ELR (cell line): Measurements from ENCODE around the gene TMC1.
"Not testable (repeated sequence)": the region's sequence is repeated elsewhere in the genome, so short reads cannot be mapped to it uniquely, and the experiment has no call there.

Source experiments
- DNase-seq: peaks from one replicate; pipeline ENCODE4 v3.0.0-alpha.2; 2015; ENCODE audit warnings: low read depth

TMC1 gene

DNA sequence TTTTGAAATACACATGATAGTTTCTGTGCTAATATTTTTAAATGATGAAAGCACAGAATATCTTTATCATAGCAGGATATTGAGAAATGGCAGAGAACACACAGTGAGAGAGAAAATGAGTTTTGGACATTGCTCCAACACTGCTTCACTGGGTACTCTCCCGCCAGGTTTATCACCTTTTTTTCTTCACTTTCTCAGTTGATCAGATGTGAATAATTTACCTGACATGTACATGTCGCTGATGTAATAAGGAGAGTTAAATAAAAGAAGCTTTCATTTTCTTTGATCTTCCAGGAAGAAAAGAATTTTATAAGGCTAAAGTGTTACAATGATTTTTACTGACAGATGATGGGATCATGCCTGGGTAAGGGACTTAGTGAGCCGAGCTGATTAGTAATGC is 297.0 kb downstream of the TMC1 start:
- no peak for DNase-seq

DNA sequence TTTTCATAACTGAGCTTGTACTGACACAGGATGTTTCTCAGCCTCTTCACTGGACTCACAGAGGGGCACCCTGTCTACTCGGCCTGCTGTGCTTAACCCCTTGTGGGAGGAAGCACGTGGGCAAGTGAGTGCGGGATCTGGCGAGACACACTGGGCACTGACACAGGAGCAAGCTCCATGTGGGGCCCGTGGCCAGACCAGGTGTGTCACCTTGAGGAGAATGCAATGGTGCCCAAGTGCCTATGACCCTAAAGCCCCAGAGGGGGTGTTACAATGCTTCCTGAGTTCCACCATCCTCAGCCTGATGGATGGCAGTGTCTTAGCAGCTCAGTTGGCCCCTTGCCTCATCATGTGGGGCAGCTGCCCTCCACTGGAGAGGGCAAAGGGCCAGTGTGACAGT is 302.6 kb downstream of the TMC1 start:
- DNase-seq, result no peak

DNA sequence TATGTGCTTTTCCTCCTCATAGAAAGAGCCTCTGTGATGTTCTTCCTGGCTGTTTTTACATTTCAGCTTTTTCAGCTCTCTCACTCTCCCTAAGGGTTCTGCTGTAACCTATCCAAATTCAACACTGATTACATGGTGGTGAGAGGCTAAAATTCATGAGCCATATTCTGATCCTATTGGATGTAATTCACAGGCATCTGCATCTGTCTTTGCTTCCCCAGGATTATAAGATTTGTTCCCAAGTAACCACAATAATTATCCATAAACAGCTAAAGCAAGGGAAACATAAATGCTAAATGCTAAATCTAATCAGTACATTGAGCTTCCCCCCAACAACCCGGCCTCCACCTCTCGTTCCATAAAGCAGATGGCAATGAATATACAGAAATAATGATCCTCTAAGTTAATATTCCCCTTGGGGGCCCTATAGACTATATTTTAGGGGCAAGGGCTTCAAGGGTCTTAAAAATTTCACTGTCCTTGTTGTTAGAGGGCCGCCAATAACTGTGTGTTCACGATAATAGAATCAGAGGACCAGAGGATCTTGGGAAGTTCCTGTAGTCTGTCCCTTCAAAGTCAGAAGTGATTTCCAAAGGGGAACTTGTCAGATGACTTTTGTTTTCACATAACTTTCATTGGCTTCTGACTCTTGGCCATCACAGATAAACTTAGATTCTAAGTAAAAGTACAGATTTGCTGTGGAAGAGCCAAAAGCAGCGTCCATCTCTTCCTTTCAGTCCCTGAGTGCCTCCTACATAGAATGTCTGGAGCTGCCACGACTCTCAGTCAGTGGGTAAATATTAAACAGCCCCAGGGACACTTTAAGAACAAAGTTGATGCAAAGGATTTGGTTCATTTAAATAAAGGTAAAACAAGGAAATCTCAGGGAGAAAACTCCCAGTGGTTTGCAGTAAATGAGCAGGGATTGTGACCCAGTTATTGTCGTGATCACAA is 305.9 kb downstream of the TMC1 start:
- DNase-seq, result no peak

DNA sequence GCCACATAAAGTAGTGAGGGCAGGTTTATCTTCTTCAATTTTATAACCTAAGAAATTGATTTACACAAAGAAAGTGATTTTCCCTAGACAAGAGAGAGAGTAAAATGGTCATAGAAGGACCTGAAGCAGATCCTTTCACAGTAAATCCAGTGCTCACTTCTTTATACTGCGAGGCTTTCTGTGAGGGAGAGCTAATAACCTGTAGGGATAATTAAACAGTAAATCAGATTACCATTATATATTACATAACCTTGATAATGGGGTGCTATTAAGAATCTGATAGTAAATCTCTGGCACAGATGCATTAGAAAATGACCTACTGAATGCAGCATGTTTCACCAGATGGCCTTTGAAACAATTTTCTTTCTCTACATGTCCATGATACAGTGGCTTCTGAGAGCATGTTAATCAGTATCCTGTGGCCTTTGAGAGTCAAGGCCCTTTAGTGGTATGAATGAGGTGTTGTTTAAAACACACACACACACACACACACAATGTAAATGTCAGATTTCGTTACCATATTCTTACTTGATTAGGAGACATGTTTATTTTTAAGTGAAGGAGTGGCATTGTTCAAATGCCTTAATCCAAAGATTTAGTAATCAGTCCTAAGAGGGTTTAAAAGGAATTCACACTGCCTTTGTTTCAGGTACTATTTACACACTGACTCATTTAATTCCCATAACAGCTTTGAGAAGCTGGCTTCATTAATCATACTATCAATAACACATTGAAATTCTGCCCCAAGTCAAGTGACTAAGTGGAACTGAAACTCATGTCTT is 306.7 kb downstream of the TMC1 start:
- DNase-seq, result peak; percentile 5

DNA sequence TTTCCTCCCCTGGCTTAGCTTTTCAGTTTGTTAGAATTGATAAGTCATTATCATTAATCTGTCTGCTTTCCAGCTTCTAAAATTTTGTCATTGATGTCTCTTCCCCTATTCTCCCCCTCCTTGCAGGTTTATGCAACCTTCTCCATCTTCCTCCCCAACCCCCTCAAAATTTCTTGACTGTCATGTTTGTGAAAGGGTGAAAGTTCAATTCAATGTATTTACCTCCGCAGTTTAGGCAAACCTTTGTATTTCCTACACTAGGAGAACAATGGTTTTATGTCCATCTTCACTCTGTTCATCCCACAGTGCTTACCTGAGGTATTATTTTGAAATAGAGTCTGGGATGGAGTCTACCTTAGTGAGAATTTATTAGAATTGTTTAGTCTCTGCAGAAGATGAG is 313.6 kb downstream of the TMC1 start:
- DNase-seq, result no peak

DNA sequence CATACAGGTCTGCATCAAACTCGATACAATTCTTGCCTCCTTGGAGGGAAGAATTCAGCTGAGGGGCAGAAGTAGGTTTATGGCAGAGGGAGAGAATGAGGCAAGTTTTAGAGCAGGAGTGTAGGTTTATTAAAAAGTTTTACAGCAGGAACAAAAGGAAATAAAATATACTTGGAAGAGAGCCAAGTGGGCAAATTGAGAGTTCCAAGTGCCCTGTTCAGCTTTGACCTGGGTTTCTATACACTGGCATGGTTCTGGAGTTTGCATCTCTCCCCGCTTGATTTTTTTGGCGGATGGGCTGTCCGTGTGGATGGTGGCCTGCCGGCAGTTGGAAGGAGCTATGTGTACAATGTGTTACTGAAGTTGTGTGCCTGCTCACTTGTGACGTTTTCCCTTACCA is 315.4 kb downstream of the TMC1 start:
- DNase-seq, result no peak

DNA sequence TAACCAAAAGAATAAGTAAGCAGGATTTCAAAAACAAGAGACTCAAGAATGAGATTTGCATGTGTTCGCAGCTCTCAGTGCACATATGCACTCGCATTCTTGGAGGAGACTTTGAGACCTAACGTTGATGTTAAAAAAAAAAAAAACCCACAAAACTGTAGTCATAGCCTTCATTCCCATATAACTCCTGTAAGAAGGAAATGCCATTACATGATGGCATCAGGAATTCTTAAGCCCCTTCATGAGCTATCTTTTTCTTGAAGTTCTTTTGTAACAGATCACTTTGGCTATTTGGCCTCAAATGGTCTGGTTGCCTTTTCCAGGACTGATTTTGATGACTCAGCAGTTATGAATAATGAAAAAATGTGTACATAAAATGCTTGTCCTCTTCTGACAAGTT is 317.7 kb downstream of the TMC1 start:
- no peak for DNase-seq

DNA sequence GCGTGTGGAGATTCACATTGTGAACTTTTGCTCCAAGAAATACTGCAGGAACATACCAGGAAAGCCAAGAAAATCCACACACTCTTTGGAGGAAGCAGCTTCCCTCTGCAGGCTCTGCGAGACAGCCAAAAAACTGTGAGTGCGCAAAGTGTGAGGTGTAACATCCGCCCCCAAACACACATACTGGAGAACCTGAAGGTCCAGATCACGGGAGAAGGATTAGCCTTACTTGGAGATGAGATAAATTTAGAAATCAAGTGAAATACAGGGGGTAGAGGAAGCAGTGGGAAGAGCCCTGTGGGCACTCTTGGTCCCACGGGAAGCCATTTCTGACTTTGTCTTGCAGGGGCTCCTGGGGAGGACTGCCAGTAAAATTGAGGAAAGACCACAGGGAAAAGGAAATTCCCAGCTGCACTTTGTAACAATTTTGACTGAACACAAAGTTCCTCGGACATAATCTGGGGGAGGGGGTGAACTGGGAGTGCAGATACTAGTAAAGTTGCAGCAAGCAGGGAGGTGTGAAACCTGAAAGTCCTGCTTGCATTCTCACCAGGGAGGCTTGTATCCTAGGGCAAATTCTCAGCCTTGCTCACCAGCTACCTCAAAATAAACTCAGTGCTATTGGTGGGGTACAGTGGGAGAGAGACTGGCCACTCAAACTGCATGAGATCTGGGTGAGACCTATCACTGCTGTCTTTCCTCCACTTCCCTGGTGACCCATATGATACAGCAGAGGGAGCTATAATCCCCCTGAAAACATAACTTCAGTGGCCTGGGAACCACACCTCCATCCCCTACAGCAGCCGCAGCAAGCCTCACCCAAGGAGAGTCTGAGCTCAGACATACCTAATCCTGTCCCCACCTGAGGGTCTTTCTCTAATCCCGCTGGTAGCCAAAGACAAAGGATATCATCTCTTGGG is 322.4 kb downstream of the TMC1 start:
- DNase-seq, result peak; percentile 16

DNA sequence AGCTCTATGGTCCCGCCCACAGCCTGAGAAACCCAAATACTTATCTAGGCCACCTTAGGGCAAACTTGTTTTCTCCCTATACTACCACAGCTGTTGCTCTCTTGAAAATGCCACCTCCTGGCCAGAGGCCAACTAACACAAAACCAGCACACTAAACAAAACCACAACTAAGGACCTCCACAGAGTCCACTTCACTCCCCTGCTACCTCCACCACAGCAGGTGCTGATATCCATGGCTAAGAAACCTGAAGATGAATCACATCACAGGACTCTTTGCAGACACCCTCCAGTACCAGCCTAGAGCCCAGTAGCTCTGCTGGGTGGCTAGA is 323.0 kb downstream of the TMC1 start:
- DNase-seq, result no peak

DNA sequence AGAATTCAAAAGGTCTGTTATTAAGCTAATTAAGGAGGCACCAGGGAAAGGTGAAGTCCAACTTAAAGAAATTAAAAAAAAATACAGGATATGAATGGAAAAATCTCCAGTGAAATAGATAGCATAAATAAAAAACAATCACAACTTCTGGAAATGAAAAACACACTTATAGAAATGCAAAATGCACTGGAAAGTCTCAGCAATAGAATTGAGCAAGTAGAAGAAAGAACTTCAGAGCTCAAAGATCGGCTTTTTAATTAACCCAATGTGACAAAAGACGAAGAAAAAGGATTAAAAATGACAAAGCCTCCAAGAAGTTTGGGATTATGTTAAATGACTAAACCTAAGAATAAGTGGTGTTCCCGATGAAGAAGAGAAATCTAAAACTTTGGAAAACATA is 323.6 kb downstream of the TMC1 start:
- DNase-seq, result not testable (repeated sequence)

DNA sequence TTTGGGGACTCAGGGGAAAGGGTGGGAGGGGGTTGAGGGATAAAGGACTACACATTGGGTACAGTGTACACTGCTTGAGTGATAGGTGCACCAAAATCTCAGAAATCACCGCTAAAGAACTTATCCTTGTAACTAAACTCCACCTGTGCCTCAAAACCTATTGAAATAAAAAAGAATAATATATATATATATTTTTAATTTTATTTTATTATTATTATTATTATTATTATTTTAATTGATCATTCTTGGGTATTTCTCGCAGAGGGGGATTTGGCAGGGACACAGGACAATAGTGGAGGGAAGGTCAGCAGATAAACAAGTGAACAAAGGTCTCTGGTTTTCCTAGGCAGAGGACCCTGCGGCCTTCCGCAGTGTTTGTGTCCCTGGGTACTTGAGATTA is 328.8 kb downstream of the TMC1 start:
- not testable (repeated sequence) for DNase-seq

DNA sequence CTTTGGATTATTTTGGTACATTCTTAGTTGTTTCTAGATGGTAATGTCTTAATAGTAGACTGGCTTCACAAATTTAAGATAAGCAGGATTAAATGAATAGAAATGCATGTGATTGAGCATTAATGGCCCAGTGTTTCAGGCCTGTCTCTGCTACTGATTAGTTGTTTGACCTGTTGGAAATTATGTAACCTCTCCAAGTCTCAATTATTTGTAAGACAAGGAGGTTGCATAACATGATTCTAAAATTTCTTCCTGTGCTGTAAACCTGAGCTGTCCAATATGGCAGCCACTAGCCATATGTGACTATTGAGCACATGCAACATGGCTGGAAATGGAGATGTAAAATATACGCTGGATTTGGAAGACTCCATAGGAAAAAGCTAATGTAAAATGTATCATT is 333.9 kb downstream of the TMC1 start:
- no peak for DNase-seq

DNA sequence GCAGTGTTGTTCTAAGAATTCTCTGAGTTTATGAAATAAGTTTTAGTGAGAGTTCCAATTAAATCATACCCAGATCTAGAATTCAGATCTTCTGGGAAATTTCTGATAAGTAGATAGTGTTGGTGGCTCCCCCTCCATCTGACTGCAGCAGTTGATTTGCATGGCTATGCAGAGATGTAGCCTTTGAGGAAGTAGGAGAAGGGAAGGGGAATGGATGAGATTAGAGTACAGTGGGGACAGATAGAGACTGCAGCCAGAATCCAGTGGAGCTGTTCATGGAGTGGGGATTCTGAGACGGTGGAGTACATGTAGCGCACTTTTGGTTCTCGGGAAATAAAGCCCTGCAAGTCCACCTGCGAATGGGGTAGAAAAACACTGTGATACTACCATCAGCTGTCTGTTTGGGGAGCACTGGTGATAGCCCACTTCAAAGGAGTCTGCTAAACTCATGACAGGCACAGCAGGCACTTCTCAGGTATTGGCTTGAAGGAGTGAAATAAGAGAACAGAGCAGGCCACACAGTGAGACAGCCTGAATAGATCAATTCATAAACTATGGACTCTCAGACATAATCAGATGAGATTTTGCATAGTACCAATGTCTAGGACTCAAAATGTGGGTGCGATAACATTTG is 334.6 kb downstream of the TMC1 start:
- DNase-seq, result no peak

DNA sequence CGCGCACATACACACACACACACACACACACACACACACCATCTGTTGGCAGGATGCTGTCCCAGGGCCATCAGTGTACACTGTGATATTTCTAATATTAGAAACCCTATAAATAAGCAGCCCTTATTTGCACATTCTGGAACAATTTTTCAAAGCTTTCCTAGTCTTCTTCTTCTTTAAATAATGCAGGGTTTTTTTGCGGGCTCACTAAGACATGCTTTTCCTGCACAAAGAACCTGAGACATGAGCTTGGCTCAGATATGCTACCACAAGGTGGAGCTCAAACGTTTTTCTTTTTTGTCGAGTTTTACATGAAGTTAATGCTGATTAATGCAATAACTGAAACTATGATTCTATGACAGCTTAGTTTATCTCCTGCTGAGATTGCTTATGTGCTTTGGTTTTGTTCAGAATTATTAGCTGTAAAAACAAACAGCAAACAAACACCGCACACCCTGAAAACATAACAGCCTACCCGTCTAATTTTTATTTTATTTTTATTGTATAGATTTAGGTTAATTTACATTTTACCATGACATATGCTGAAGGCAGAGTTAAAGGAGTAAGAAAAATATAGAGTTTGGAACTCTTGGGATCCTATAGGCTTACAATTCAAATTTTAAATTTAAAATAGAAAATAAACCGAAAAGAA is 335.7 kb downstream of the TMC1 start:
- peak; percentile 70 for DNase-seq

DNA sequence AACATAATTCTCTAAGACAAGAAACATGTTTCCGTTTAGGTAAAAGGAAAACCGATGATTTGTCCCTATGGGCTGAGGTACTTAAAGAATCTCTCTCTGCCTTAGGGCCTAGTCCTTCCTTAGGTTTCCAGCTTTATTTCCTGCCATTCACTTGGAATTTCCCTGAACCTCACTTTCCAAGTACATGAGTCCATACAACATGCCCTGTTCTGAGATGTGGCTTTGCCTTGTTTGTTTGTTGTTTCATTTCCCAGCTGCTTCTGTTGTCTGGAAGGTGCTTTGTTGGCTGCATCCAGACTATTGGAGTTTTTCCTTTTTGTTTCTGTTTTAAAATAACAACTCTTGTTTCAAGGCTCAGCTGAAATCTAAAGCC is 336.2 kb downstream of the TMC1 start:
- no peak for DNase-seq

DNA sequence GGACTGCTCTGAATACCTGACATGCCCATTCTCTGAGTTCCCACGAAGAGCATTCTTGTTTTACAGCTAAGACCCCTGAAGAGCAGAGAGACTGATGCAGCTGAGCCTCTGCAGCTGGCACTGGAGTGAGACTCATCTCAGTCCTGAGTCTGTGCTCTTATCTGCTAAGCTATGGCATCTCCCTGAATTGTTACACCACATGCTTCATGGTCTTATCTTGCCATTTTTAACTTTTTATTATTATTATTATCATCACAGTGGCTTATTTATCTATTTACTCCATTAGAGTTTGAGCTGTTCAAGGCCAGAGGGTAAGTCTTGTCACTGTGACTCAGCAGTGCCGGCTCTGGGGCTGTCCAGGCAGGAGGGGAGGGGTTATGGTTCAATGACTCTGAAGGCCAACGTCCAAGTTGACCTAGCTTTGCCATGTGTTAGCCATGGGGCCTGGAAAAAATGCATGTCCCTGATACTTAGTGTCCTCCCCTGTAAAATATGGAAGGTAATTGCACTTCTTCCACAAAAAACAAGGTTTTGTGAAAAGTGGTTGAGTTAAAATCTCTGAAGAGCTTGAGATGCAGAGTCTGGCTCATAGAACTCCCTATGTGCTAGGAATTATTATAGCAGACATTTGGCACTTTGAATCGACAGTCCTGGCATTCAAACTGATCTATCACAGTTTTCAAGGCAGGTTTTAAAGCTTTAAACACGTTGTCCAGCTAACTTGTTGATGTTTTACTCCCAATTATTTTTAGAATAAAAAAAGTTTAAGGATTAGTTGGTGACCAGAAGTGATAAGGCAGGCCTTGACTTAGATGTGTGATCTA is 336.9 kb downstream of the TMC1 start:
- DNase-seq, result peak; percentile 44

DNA sequence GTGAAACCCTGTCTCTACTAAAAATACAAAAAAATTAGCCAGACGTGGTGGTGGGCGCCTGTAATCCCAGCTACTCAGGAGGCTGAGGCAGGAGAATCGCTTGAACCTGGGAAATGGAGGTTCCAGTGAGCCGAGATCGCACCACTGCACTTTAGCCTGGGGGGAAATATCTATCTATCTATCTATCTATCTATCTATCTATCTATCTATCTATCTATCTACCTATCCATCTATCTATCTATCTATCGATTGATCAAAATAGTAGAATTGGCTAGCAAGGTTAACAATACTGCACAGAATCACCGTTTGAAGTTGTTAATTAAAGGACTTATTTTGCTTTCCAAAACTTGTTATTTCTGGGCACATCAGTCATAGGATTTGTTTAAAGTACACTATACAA is 341.4 kb downstream of the TMC1 start:
- not testable (repeated sequence) for DNase-seq

DNA sequence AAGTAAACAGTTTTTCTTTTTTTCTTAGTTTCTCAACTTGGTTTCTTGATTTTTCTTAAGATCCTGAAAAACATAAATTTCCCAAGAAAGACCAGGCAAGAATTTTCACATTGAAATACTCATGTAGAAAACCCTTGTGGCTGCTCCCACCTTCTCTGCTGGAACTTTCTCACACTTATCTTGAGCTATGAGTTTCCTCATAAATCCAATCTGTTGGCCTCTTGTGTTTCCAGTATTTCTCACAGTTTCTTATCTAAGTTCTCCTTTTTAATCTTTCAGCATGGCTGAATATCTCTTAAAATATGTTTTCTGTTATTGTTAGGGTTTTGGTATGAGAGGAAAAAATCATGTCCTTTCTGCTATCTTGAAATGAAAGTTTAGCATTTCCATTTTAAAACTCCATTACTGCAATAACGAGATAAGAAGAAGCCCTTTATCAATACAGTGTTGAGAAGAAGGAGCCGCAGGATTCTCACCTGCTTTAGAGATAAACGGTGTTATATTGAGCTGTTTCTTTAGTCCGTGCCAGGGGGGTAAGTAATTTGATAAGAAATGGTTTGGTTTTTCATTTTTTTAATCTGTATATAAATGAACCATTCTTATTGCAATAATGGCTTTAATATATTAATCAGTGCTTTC is 342.2 kb downstream of the TMC1 start:
- no peak for DNase-seq

DNA sequence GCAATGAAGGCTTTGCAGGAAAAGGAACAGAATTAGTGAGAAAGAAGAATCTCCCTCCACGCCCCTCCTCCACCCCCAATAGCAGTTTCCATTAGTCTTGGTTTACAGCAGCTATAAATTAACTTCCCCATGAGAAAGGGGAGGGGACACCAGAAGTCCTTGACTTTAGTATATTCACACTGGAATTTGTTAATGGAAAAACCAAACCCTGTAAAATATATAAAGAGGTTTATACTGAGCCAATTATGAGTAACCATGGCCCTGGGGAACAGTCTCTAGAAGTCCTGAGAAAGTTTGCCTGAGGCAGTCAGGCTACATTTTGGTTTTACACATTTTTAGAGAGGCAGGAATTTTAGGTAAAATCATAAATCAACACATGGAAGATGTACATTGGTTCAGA is 342.9 kb downstream of the TMC1 start:
- no peak for DNase-seq

DNA sequence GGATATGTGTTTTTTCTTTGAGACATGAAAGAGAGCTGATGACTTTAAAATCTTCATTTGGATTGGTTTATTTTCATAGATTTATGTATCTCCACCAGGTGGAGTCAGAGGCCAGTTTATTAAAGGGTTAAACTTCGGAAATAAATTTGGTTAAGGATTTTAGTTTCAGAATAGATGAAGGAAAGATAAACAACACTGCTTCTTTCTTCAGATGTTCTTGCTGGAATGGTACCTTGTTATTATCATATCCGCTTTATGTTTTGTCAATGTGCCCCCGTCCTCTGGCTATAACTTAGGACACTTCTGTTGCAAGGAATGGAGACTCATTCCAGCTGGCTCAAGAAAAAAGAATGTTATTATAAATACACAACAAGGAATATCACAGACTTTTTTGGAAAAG is 350.3 kb downstream of the TMC1 start:
- peak; percentile 46 for DNase-seq
